Breast epithelium (tissue), 4 donors: ENCODE data around the gene FAM229A. TPM values are rescaled to one million over a fixed set of nuclear protein-coding genes. Genes with fewer than 3 reads are reported as not detected.

Experiments used
- DNase-seq, 2 donors: peaks; one replicate each; pipeline ENCODE4 v3.0.0-alpha.2; 2019; ENCODE audit warnings: low spot score in 2 of 2
- H3K27ac ChIP-seq, 2 donors: fragments of 200-600 bp; sonication (generic) in 1 of 2; one replicate each; pipeline ENCODE4 v1.5.1; 2016 to 2019; ENCODE audit warnings: mild to moderate bottlenecking in 1 of 2
- H3K27me3 ChIP-seq, 2 donors: fragments of 200-600 bp; sonication (generic) in 1 of 2; one replicate each; pipeline versions ENCODE4 v1.5.1 to v1.6.0; 2017 to 2019; ENCODE audit warnings: control low read depth in 1 of 2, mild to moderate bottlenecking in 1 of 2
- H3K36me3 ChIP-seq: fragments of 200-600 bp; one replicate; pipeline ENCODE4 v1.5.1; 2019
- H3K4me1 ChIP-seq, 2 donors: fragments of 200-600 bp; sonication (generic); one replicate each; pipeline ENCODE4 v1.5.1; 2016 to 2019; ENCODE audit warnings: control low read depth in 1 of 2
- H3K4me3 ChIP-seq, 3 donors: fragments of 200-600 bp; sonication (generic); 1 replicate in 2 of 3; 2 replicates in 1 of 3; pipeline ENCODE4 v1.5.1; 2016 to 2019; ENCODE audit warnings: mild to moderate bottlenecking in 3 of 3, moderate library complexity in 2 of 3
- H3K9me3 ChIP-seq, 2 donors: fragments of 200-600 bp; sonication (generic) in 1 of 2; one replicate each; pipeline ENCODE4 v1.5.1; 2016 to 2019; ENCODE audit warnings: control low read depth in 1 of 2
- POLR2A ChIP-seq: fragments of 450-650 bp; IDR thresholded peaks from one replicate; pipeline ENCODE4 v1.6.1; 2016; ENCODE audit warnings: antibody characterized with exemption, mild to moderate bottlenecking, moderate library complexity
- POLR2AphosphoS5 ChIP-seq, 3 donors: sonication (generic); formaldehyde crosslinking; IDR thresholded peaks; one replicate each; pipeline ENCODE4 v1.6.1; 2017; ENCODE audit warnings: antibody characterized with exemption in 3 of 3
- intact Hi-C: fragments of 100-400 bp; cut with DNase I; formaldehyde crosslinking; loops from one replicate; pipeline ENCODE4 v1.15.1; 2023; ENCODE audit warnings: low total_unique reads
- total RNA-seq, 3 donors: library from RNA; depleted of rRNA; stranded (reverse); fragments of >200 nt; gene quantifications; one replicate each; pipeline ENCODE4 v1.1.0, GENCODE V29; 2016
- TF ChIP-seq, protein P1 (sequence below), 3 donors: fragments of 450-650 bp; IDR thresholded peaks; one replicate each; pipeline ENCODE4 v1.5.1; 2016 to 2017; ENCODE audit warnings: antibody characterized with exemption in 3 of 3, mild to moderate bottlenecking in 3 of 3, moderate library complexity in 3 of 3

FAM229A gene
- total RNA-seq, 3 donors from 2014 or later: 8.8 to 15.8 (median 10.2) TPM

DNA sequence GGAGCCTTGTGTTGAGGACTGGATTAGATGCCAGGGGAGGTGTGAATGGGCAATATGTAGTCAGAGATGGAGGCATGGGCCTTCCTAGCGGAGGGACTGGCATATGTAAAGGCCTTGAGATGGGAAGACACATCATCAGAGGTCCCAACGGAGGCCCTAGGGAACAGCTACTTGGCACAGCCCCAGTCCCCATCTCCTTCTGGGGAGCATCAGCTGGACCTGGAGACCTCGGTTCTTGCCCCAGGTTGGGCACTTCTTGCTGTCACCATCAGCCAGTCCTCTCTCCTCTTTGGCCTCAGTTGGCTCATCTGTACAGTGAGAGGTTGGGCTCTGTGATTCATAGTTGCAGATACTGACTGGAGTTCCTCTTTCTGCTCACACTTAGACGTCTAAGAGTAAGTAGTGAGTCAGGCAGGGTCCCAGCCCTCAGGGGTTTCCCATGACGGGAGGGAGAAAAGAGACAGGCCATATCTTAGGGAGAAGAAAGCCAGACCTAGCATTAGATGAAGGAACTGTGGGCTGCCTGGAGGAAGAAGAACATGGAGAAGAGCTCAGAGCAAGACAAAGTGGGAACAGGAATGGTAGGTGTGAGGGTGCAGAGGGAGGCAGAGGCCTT lies 22.8 kb downstream of the FAM229A start:
- Histone ChIP-seq H3K4me1 (peaks cover 17% of the 10 kb centered on the region in 2 donors), H3K27ac (peak overlapping the region; percentile 84 to 89), H3K4me3 (no peak overlapping the region), H3K9me3 (no peaks in the 10 kb centered on the region), H3K36me3 (no peaks in the 10 kb centered on the region), H3K27me3 (no peaks in the 10 kb centered on the region)
- DNase-seq: no peak
- intact Hi-C loops: no loop called here
- no peak for TF ChIP-seq POLR2A
- TF ChIP-seq, protein P1, sequence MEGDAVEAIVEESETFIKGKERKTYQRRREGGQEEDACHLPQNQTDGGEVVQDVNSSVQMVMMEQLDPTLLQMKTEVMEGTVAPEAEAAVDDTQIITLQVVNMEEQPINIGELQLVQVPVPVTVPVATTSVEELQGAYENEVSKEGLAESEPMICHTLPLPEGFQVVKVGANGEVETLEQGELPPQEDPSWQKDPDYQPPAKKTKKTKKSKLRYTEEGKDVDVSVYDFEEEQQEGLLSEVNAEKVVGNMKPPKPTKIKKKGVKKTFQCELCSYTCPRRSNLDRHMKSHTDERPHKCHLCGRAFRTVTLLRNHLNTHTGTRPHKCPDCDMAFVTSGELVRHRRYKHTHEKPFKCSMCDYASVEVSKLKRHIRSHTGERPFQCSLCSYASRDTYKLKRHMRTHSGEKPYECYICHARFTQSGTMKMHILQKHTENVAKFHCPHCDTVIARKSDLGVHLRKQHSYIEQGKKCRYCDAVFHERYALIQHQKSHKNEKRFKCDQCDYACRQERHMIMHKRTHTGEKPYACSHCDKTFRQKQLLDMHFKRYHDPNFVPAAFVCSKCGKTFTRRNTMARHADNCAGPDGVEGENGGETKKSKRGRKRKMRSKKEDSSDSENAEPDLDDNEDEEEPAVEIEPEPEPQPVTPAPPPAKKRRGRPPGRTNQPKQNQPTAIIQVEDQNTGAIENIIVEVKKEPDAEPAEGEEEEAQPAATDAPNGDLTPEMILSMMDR (IDR thresholded peaks at IDR 0.05): no peak
- TF ChIP-seq POLR2AphosphoS5 (IDR thresholded peaks at IDR 0.05): no peak

- DNase-seq: no peak
- no peaks in the 10 kb centered on the region for H3K36me3 ChIP-seq
- intact Hi-C loops: no loop called here
- TF ChIP-seq POLR2A: no peak
- TF ChIP-seq, protein P1 (IDR thresholded peaks at IDR 0.05): no peak
- no peak for TF ChIP-seq POLR2AphosphoS5 (IDR thresholded peaks at IDR 0.05)
- H3K9me3 ChIP-seq: no peaks in the 10 kb centered on the region
- no peak overlapping the region for H3K4me3 ChIP-seq
- peaks cover 17 to 23% of the 10 kb centered on the region in 2 donors for H3K4me1 ChIP-seq
- H3K27ac ChIP-seq: peak overlapping the region; percentile 84 to 89
- no peaks in the 10 kb centered on the region for H3K27me3 ChIP-seq
Observed at GRCh38 chr1:32338637-32339145, 23.6 kb downstream of the FAM229A start.

- no peaks in the 10 kb centered on the region for H3K27me3 ChIP-seq
- peak overlapping the region; percentile 84 to 89 for H3K27ac ChIP-seq
- intact Hi-C loops: no loop called here
- H3K4me3 ChIP-seq: no peak overlapping the region
- peaks cover 17 to 23% of the 10 kb centered on the region in 2 donors for H3K4me1 ChIP-seq
- no peaks in the 10 kb centered on the region for H3K36me3 ChIP-seq
- DNase-seq: no peak
- H3K9me3 ChIP-seq: no peaks in the 10 kb centered on the region
- TF ChIP-seq POLR2AphosphoS5 (IDR thresholded peaks at IDR 0.05): no peak
- no peak for TF ChIP-seq POLR2A
- TF ChIP-seq, protein P1 (IDR thresholded peaks at IDR 0.05): no peak
Observed at GRCh38 chr1:32337855-32338636, 24.2 kb downstream of the FAM229A start.

- TF ChIP-seq POLR2AphosphoS5 (IDR thresholded peaks at IDR 0.05) (no peak), POLR2A (no peak)
- TF ChIP-seq, protein P1 (IDR thresholded peaks at IDR 0.05): no peak
- no peak for DNase-seq
- no peaks in the 10 kb centered on the region for H3K36me3 ChIP-seq
- H3K4me1 ChIP-seq: peaks cover 17 to 26% of the 10 kb centered on the region in 2 donors
- intact Hi-C loops: no loop called here
- no peaks in the 10 kb centered on the region for H3K27me3 ChIP-seq
- peak overlapping the region in 1 of 3 donors; percentile 96 for H3K4me3 ChIP-seq
- H3K27ac ChIP-seq: peak overlapping the region; percentile 84 to 89
- H3K9me3 ChIP-seq: no peaks in the 10 kb centered on the region
Observed at GRCh38 chr1:32336963-32337675, 25.2 kb downstream of the FAM229A start.
